Osteoblast (primary cell): ENCODE measurements around the gene CRTC1. TPM values are rescaled to one million over a fixed set of nuclear protein-coding genes. Genes with fewer than 3 reads are reported as not detected.
A peak's percentile ranks its signal among the peaks of the same experiment; 100 is the strongest.
"Not testable (repeated sequence)": the region's sequence is repeated elsewhere in the genome, so short reads cannot be mapped to it uniquely, and the experiment has no call there.

ENCODE experiments used
- DNase-seq: peaks from one replicate; pipeline ENCODE4 v3.0.0; 2011; ENCODE audit warnings: low spot score, mixed read lengths; ENCODE audit not compliant: insufficient read length; ENCODE audit errors: missing footprints
- H2AFZ ChIP-seq: 2 replicates; pipeline ENCODE4 v1.6.0; 2011; ENCODE audit warnings: mild to moderate bottlenecking, low read length
- H3K27ac ChIP-seq: 2 replicates; pipeline ENCODE4 v1.5.1; 2011; ENCODE audit warnings: mild to moderate bottlenecking, low read depth, low read length, moderate library complexity
- H3K27me3 ChIP-seq: 2 replicates; pipeline ENCODE4 v1.6.0; 2012; ENCODE audit warnings: mild to moderate bottlenecking, control low read depth, inconsistent platforms, low read length, moderate library complexity; ENCODE audit not compliant: insufficient read depth
- H3K36me3 ChIP-seq: 2 replicates; pipeline ENCODE4 v1.5.1; 2011; ENCODE audit warnings: mild to moderate bottlenecking, low read length, control low read depth, moderate library complexity; ENCODE audit not compliant: insufficient read depth
- H3K4me1 ChIP-seq: 2 replicates; pipeline ENCODE4 v1.5.1; 2011; ENCODE audit warnings: mild to moderate bottlenecking, low read length, control low read depth, moderate library complexity; ENCODE audit not compliant: insufficient read depth
- H3K4me2 ChIP-seq: 2 replicates; pipeline ENCODE4 v1.6.0; 2011; ENCODE audit warnings: mild to moderate bottlenecking, low read length; ENCODE audit not compliant: insufficient read depth
- H3K4me3 ChIP-seq: fragments of 200-600 bp; sonication (generic); 3 replicates; pipeline ENCODE4 v1.5.1; 2012; ENCODE audit warnings: mild to moderate bottlenecking, low read length, inconsistent platforms; ENCODE audit not compliant: insufficient read depth
- H3K79me2 ChIP-seq: 2 replicates; pipeline ENCODE4 v1.6.0; 2012; ENCODE audit warnings: mild to moderate bottlenecking, low read length, control low read depth, inconsistent platforms; ENCODE audit not compliant: insufficient read depth
- H3K9me3 ChIP-seq: 2 replicates; pipeline ENCODE4 v1.5.1; 2011; ENCODE audit warnings: low read depth, low read length, control low read depth
- H4K20me1 ChIP-seq: 2 replicates; pipeline ENCODE4 v1.6.0; 2012; ENCODE audit warnings: mild to moderate bottlenecking, low read length, control low read depth; ENCODE audit not compliant: insufficient read depth
- CTCF ChIP-seq: IDR thresholded peaks from 2 replicates; pipeline ENCODE4 v1.5.1; 2011; ENCODE audit warnings: mild to moderate bottlenecking, low read depth, low read length, moderate library complexity; ENCODE audit errors: extremely low read depth
- total RNA-seq: library from RNA; depleted of rRNA; stranded (reverse); fragments of >200 nt; gene quantifications from 2 replicates; pipeline ENCODE4 v1.2.3, GENCODE V29; 2012

CRTC1 gene
- total RNA-seq, 1 donor: 4.0 TPM

- Histone ChIP-seq H3K9me3 (no peaks in the 10 kb centered on the region), H3K36me3 (no peaks in the 10 kb centered on the region), H3K4me3 (no peak overlapping the region), H3K4me2 (no peak overlapping the region), H4K20me1 (peaks cover 42% of the 10 kb centered on the region), H3K27me3 (no peaks in the 10 kb centered on the region), H3K4me1 (peaks cover 5% of the 10 kb centered on the region), H3K79me2 (peaks cover 10% of the 10 kb centered on the region), H2AFZ (no peak overlapping the region), H3K27ac (no peak overlapping the region)
- DNase-seq: peak; percentile 60
- no peak for TF ChIP-seq CTCF
These were observed 46.6 kb downstream of the CRTC1 start for GRCh38 chr19:18729933-18730530.

GRCh38 chr19:18730885-18731513 is 47.5 kb downstream of the CRTC1 start:
- peak; percentile 58 for DNase-seq
- Histone ChIP-seq H3K4me3 (no peak overlapping the region), H3K4me1 (peaks cover 5% of the 10 kb centered on the region), H3K79me2 (peaks cover 11% of the 10 kb centered on the region), H3K27ac (no peak overlapping the region), H3K36me3 (no peaks in the 10 kb centered on the region), H3K27me3 (no peaks in the 10 kb centered on the region), H2AFZ (no peak overlapping the region), H3K9me3 (no peaks in the 10 kb centered on the region), H4K20me1 (peaks cover 48% of the 10 kb centered on the region), H3K4me2 (no peak overlapping the region)
- no peak for TF ChIP-seq CTCF

GRCh38 chr19:18731562-18732008 is 48.1 kb downstream of the CRTC1 start:
- no peaks in the 10 kb centered on the region for H3K9me3 ChIP-seq
- peaks cover 51% of the 10 kb centered on the region for H4K20me1 ChIP-seq
- H2AFZ ChIP-seq: no peak overlapping the region
- no peak for TF ChIP-seq CTCF
- no peaks in the 10 kb centered on the region for H3K27me3 ChIP-seq
- peaks cover 5% of the 10 kb centered on the region for H3K4me1 ChIP-seq
- no peak overlapping the region for H3K4me3 ChIP-seq
- no peaks in the 10 kb centered on the region for H3K36me3 ChIP-seq
- H3K4me2 ChIP-seq: no peak overlapping the region
- H3K27ac ChIP-seq: no peak overlapping the region
- peaks cover 14% of the 10 kb centered on the region for H3K79me2 ChIP-seq
- DNase-seq: peak; percentile 84

- H3K4me3 ChIP-seq: no peak overlapping the region
- peak; percentile 96 for DNase-seq
These were observed 49.7 kb downstream of the CRTC1 start for GRCh38 chr19:18733196-18733647.

GRCh38 chr19:18733762-18734332 is 50.4 kb downstream of the CRTC1 start:
- not testable (repeated sequence) for H3K4me3 ChIP-seq, H3K4me1 ChIP-seq, H3K9me3 ChIP-seq, H2AFZ ChIP-seq, H3K27ac ChIP-seq, H3K27me3 ChIP-seq, DNase-seq, H3K4me2 ChIP-seq, H3K36me3 ChIP-seq
- Histone ChIP-seq H4K20me1 (peaks cover 58% of the 10 kb centered on the region), H3K79me2 (peaks cover 14% of the 10 kb centered on the region)

More at GRCh38 chr19:18733196-18733647, 49.7 kb downstream of the CRTC1 start:
- Histone ChIP-seq H3K79me2 (peaks cover 14% of the 10 kb centered on the region), H4K20me1 (peaks cover 58% of the 10 kb centered on the region), H3K4me2 (no peak overlapping the region), H3K36me3 (no peaks in the 10 kb centered on the region), H3K4me1 (peaks cover 5% of the 10 kb centered on the region), H3K9me3 (no peaks in the 10 kb centered on the region), H3K27ac (no peak overlapping the region), H2AFZ (no peak overlapping the region), H3K27me3 (no peaks in the 10 kb centered on the region)
- TF ChIP-seq CTCF: no peak
